ENCODE data around the gene NBPF1.
"Not testable (repeated sequence)": the region's sequence is repeated elsewhere in the genome, so short reads cannot be mapped to it uniquely, and the experiment has no call there.

DNA sequence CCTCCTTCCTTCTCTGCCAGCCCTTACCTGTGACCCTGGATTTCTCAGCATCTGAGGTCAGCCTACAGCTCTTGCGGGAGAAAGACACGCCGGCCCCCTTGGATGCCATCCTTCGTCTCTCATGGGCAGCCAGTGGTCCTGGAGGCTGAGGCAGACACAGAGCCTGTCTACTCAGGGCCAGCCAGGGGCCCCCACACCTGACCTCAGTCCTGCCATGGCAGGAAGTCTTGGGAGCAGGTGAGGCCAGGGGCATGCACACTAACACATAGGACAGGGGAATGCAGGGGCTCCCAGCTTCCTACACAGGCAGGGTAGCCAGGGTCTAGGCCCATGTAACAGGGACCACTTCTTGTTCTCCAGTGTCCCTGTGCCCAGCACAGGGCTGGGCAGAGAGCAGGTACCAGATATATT, 29.6 kb upstream of the NBPF1 start:
- TF ChIP-seq, protein P1, sequence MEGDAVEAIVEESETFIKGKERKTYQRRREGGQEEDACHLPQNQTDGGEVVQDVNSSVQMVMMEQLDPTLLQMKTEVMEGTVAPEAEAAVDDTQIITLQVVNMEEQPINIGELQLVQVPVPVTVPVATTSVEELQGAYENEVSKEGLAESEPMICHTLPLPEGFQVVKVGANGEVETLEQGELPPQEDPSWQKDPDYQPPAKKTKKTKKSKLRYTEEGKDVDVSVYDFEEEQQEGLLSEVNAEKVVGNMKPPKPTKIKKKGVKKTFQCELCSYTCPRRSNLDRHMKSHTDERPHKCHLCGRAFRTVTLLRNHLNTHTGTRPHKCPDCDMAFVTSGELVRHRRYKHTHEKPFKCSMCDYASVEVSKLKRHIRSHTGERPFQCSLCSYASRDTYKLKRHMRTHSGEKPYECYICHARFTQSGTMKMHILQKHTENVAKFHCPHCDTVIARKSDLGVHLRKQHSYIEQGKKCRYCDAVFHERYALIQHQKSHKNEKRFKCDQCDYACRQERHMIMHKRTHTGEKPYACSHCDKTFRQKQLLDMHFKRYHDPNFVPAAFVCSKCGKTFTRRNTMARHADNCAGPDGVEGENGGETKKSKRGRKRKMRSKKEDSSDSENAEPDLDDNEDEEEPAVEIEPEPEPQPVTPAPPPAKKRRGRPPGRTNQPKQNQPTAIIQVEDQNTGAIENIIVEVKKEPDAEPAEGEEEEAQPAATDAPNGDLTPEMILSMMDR (IDR thresholded peaks at IDR 0.05): not testable (repeated sequence)
- TF ChIP-seq POLR2A (IDR thresholded peaks at IDR 0.05): not testable (repeated sequence)
